Thyroid gland (tissue), 4 donors: ENCODE measurements around the gene NCOA3.

ENCODE experiments used
- POLR2A ChIP-seq, 2 donors: fragments of 450-650 bp; IDR thresholded peaks; one replicate each; pipeline ENCODE4 v1.6.1; 2017; ENCODE audit warnings: antibody characterized with exemption in 2 of 2, mild to moderate bottlenecking in 2 of 2, moderate library complexity in 1 of 2
- TF ChIP-seq, protein P1 (sequence below), 6 experiments: fragments of 200-600 bp in 3 of 6; fragments of 450-650 bp in 3 of 6; sonication (generic) in 3 of 6; IDR thresholded peaks; one replicate each; pipeline ENCODE4 v1.5.1; 2016 to 2019; ENCODE audit warnings: antibody characterized with exemption in 6 of 6, mild to moderate bottlenecking in 2 of 6, inconsistent platforms in 1 of 6, moderate library complexity in 1 of 6

GRCh38 chr20:47534405-47534804 lies 32.7 kb downstream of the NCOA3 start:
- TF ChIP-seq, protein P1, sequence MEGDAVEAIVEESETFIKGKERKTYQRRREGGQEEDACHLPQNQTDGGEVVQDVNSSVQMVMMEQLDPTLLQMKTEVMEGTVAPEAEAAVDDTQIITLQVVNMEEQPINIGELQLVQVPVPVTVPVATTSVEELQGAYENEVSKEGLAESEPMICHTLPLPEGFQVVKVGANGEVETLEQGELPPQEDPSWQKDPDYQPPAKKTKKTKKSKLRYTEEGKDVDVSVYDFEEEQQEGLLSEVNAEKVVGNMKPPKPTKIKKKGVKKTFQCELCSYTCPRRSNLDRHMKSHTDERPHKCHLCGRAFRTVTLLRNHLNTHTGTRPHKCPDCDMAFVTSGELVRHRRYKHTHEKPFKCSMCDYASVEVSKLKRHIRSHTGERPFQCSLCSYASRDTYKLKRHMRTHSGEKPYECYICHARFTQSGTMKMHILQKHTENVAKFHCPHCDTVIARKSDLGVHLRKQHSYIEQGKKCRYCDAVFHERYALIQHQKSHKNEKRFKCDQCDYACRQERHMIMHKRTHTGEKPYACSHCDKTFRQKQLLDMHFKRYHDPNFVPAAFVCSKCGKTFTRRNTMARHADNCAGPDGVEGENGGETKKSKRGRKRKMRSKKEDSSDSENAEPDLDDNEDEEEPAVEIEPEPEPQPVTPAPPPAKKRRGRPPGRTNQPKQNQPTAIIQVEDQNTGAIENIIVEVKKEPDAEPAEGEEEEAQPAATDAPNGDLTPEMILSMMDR (IDR thresholded peaks at IDR 0.05) = no peak
- no peak for TF ChIP-seq POLR2A (IDR thresholded peaks at IDR 0.05)
